Neural cell (in vitro differentiated cells): Measurements from ENCODE around the gene CD58.
"Not testable (repeated sequence)": the region's sequence is repeated elsewhere in the genome, so short reads cannot be mapped to it uniquely, and the experiment has no call there.

Source experiments
- CTCF ChIP-seq: fragments of 450-650 bp; IDR thresholded peaks from 2 replicates; pipeline ENCODE4 v1.5.1; 2014; ENCODE audit warnings: antibody characterized with exemption, mild to moderate bottlenecking, moderate library complexity; ENCODE audit not compliant: poor library complexity, severe bottlenecking
- EP300 ChIP-seq: fragments of 450-650 bp; conservative IDR thresholded peaks from 2 replicates; pipeline ENCODE4 v1.6.1; 2014; ENCODE audit warnings: antibody characterized with exemption, mild to moderate bottlenecking, moderate library complexity; ENCODE audit not compliant: poor library complexity, severe bottlenecking
- EZH2 ChIP-seq: fragments of 200-600, 300-800 bp; shearing (Covaris generic), sonication (generic); IDR thresholded peaks from 2 replicates; pipeline ENCODE4 v1.6.1; 2014; ENCODE audit warnings: antibody characterized with exemption, low read length, borderline replicate concordance, mild to moderate bottlenecking; ENCODE audit not compliant: insufficient read depth, poor library complexity, severe bottlenecking
- MXI1 ChIP-seq: fragments of 450-650 bp; conservative IDR thresholded peaks from 2 replicates; pipeline ENCODE4 v1.6.1; 2014; ENCODE audit warnings: antibody characterized with exemption, mild to moderate bottlenecking; ENCODE audit not compliant: poor library complexity, severe bottlenecking
- POLR2AphosphoS5 ChIP-seq: IDR thresholded peaks from 2 replicates; pipeline ENCODE4 v1.6.1; 2012
- RAD21 ChIP-seq: fragments of 450-650 bp; conservative IDR thresholded peaks from 2 replicates; pipeline ENCODE4 v1.6.1; 2014; ENCODE audit warnings: antibody characterized with exemption, mild to moderate bottlenecking, moderate library complexity
- REST ChIP-seq: IDR thresholded peaks from 2 replicates; pipeline ENCODE4 v1.6.1; 2012; ENCODE audit warnings: borderline replicate concordance
- SMC3 ChIP-seq: fragments of 450-650 bp; conservative IDR thresholded peaks from 2 replicates; pipeline ENCODE4 v1.6.1; 2014; ENCODE audit warnings: antibody characterized with exemption, mild to moderate bottlenecking, moderate library complexity; ENCODE audit not compliant: poor library complexity
- TAF1 ChIP-seq: IDR thresholded peaks from 2 replicates; pipeline ENCODE4 v1.6.1; 2012; ENCODE audit warnings: low read depth

GRCh38 chr1:116620392-116620791, 49.6 kb upstream of the CD58 start:
- not testable (repeated sequence) for TF ChIP-seq SMC3, CTCF, POLR2AphosphoS5, RAD21, TAF1, REST, EZH2, EP300, MXI1
